Panc1 (cell line): ENCODE measurements around the gene IGSF3.

Experiments used
- POLR2AphosphoS5 ChIP-seq: IDR thresholded peaks from 2 replicates; pipeline ENCODE4 v1.6.1; 2012; ENCODE audit warnings: mild to moderate bottlenecking, low read depth, low read length, moderate library complexity
- REST ChIP-seq, 2 experiments: IDR thresholded peaks; 2 replicates each; pipeline ENCODE4 v1.6.1; 2011 to 2012; ENCODE audit warnings: low read depth in 2 of 2, control low read depth in 1 of 2, low read length in 1 of 2, mild to moderate bottlenecking in 1 of 2, moderate library complexity in 1 of 2; ENCODE audit not compliant: insufficient read depth in 1 of 2
- SIN3A ChIP-seq: IDR thresholded peaks from 2 replicates; pipeline ENCODE4 v1.6.1; 2012; ENCODE audit warnings: low read depth, mild to moderate bottlenecking, low read length, moderate library complexity, borderline replicate concordance; ENCODE audit not compliant: insufficient read depth
- TCF7L2 ChIP-seq: IDR thresholded peaks from 2 replicates; pipeline ENCODE4 v1.6.1; 2011; ENCODE audit warnings: mild to moderate bottlenecking, low read depth, low read length, inconsistent platforms
- TF ChIP-seq, protein P1 (sequence below): fragments of 450-650 bp; IDR thresholded peaks from 2 replicates; pipeline ENCODE4 v1.5.1; 2017; ENCODE audit warnings: mild to moderate bottlenecking

GRCh38 chr1:116628448-116628847 lies 39.1 kb downstream of the IGSF3 start:
- TF ChIP-seq, protein P1, sequence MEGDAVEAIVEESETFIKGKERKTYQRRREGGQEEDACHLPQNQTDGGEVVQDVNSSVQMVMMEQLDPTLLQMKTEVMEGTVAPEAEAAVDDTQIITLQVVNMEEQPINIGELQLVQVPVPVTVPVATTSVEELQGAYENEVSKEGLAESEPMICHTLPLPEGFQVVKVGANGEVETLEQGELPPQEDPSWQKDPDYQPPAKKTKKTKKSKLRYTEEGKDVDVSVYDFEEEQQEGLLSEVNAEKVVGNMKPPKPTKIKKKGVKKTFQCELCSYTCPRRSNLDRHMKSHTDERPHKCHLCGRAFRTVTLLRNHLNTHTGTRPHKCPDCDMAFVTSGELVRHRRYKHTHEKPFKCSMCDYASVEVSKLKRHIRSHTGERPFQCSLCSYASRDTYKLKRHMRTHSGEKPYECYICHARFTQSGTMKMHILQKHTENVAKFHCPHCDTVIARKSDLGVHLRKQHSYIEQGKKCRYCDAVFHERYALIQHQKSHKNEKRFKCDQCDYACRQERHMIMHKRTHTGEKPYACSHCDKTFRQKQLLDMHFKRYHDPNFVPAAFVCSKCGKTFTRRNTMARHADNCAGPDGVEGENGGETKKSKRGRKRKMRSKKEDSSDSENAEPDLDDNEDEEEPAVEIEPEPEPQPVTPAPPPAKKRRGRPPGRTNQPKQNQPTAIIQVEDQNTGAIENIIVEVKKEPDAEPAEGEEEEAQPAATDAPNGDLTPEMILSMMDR: no peak
- TF ChIP-seq POLR2AphosphoS5 (no peak), REST (IDR thresholded peaks at IDR 0.05; ENCODE audit: insufficient read depth in 1 of 2, low read depth in 2 of 2, low read length in 1 of 2) (no peak), SIN3A (no peak), TCF7L2 (no peak)
